IPS-NIHi11 (cell line): ENCODE results near the gene PRR15.
"Not testable (repeated sequence)": the region's sequence is repeated elsewhere in the genome, so short reads cannot be mapped to it uniquely, and the experiment has no call there.

Experiments used
- DNase-seq: peaks from one replicate; pipeline ENCODE4 v3.0.0; 2012; ENCODE audit warnings: mixed read lengths, low spot score

Gene PRR15, protein sequence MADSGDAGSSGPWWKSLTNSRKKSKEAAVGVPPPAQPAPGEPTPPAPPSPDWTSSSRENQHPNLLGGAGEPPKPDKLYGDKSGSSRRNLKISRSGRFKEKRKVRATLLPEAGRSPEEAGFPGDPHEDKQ

DNA sequence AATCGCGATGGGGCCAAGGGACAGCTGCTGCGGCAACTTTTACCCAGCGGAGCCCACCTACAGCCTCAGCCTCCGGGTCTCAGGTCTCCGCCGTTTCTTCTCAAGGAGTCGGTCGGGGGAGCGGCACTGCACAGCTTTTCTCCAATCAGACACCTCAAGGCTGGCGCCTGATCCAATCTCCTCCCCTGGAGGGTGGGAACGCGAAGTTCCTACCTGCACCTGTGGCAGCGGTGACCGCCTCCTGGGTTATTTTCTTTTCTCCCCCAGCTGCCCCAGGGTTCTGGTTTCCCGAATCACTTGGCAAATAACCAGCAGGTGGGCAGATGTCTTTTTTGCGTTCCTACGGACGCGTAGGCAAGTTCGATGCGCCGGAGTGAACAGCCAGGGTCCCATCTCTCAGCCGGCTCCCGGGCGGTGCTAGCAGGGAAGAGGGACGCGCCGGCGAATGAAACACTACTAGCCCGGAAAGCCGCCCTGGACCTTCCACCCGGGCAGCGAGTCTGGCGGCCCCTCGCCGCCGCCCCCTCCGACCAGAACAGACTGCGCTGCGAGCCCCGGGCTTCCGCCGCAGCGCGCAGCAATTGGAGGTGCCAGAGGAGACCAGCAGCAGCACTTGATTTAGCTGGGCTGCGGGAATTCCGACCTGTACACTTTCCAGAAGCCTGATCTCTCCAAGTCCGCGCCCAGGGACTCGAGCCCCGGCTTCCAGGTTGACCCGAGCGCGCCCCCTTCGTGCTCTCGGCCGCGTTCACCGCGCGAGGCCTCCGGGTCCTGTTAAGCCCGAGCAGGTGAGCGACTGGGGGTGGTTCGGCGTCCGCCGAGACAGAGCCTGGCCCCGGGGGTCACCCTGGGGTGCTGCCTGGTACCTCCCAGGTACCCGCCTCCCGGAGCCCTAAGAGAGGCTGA, at the start of gene PRR15:
PRR15 (plus strand) TSS at position 246 of the 906 bp plus-strand sequence. CDS start 2,495 bp downstream, outside the sequence.
- peak; percentile 88 for DNase-seq

DNA sequence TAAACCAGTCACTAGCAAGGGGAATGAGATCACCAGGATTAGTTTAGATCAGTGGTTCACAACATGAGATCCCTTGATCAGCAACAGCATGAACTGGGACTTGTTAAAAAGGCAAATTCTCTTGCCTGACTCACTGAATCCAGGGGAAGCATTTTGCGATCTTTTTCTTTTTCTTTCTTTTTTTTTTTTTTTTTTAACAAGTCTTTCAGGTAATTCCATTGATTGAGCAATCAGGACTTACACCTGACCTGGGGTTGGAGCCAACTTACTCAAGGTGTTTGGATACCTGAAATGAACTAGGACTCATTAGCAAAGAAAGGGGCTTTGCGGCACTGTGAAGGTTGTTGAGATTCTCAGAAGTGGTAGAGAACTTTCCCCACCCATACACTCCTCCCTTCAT, 47.1 kb upstream of the PRR15 start:
- no peak for DNase-seq

DNA sequence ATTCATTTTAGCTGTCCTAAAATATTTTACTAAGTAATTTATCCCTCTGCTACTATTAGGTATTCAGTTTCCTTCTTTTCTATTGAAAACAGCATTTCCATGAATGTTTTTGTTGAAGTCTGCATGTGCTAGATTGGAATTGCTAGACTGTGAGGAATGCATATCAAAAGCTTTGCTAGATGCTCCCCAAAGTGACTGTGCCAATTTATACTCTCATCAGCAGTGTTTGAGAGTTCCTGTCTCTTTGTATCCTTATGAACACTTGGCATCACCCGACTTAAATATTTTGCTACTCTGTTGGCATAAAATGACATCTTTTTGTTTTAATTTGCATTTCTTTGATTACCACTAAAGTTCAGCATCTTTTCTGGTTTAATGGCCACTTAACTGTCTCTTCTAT, 45.0 kb upstream of the PRR15 start:
- DNase-seq: no peak

DNA sequence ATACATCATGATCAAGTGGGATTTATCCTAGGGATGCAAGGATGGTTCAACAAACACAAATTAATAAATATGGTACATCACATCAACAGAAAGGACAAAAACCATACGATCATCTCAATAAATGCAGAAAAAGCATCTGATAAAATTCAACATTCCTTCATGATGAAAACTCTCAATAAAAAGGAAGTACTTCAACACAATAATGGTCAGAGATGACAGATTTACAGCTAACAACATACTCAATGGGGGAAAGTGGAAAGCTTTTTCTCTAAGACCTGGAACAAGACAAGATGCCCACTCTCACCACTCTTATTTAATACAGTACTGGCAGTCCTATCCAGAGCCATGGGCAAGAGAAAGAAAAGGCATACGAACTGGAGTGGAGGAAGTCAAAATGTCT, 39.9 kb upstream of the PRR15 start:
- DNase-seq: no peak

DNA sequence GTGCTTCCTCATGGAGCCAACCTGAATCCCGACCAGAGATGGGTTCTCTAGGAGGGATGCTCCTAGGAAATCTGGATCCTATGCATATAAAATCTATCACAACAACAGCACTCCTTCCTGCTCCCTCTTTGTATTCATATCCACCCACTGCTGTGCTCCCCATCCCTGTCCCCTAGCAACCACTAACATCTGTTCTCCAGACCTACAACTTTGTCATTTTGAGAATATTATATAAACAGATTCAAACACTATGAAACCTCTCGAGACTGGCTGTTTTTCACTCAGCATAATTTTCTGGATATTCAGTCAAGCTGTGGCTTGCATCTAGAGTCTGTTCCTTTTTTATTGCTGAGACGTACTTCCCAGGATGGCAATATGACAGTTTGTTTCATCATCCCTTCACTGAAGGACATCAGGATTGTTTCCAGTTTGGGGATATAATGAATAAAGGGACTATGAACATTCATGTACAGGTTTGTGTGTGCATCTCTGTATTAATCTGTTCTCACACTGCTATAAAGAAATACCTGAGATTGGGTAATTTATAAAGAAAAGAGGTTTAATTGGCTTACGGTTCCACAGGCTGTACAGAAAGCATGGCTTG, 36.0 kb upstream of the PRR15 start:
- no peak for DNase-seq

DNA sequence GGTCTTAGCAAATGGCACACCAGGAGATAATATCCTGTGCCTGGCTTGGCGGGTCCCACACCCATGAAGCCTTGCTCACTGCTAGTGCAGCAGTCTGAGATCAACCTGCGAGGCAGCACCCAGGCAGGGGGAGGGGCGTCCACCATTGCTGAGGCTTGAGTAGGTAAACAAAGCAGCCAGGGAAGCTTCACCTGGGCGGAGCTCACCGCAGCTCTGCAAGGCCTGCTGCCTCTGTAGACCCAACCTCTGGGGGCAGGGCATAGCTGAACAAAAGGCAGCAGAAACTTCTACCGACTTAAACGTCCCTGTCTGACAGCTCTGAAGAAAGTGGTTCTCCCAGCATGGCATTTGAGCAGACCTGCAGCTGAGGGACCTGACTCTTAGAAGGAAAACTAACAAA, 35.1 kb upstream of the PRR15 start:
- not testable (repeated sequence) for DNase-seq

DNA sequence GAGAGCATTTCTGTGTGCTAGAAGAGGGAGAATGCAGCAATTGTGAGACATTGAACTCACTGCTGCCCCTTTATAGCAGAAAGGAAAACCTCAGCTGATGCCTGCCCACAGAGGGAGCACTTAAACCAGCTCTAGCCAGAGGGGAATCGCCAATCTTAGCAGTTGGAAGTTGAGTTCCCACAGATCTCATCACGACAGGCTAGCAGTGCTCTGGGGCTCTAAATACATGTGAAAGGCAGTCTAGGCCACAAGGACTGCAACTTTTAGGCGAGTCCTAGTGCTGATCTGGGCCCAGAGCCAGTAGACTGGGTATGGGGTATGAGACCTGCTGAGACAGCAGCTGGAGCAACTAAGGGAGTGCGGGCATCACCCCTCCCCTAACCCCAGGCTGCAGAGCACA, 25.2 kb upstream of the PRR15 start:
- DNase-seq: no peak

DNA sequence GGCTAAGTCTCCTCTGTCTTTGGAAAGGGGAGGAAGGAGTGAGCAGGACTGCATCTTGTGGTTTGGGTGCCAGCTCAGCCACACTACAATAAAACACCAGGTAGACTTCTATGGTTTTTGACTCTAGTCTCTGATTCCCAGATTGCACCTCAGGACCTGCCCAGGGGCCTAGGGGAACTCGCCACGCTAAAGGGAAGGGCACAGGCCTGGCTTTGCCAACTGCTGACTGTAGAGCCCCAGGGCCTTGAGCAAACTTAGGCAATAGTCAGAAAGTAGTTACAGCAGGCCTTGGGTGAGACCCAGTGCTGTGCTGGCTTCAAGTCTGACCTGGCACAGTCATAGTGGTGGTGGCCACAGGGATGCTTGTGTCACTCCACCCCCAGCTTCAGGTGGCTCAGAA, 24.2 kb upstream of the PRR15 start:
- DNase-seq: no peak

DNA sequence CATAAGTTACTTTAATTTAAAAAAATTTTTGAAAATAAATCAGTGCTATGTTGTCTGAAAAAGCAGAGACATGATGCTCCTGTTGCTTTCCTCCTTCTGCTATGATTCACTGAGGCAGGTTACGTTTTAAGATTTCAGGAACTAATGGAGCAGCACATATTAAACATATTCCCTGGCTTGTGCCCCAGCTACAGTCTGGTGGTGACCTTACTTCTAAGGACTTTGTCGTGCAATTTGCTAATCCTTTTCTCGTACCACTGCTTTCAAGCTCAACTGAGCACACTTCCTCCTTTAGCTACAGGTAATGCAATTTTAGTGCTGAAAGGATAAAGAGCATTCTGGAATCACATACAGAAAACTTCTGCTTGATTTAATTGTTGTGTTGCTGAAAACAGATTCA, 16.2 kb upstream of the PRR15 start:
- DNase-seq: no peak

DNA sequence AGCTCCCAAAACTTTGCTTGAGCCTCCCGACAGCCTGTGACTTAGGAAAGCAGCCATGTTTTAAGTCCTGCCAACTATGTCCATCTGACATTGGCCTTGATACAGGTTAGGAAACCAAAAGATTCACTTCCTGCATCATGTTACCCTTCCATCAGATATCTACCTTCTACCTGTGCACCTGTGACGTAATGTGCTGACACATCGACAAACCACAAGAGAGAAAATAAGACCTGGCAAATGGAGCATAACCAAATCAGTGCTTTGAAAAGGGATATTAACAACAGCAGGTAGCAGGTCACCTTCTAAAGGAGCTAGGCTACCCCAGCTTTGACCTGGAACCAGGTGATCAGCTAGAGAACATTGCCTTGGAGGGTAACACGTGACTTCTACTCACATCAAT, 14.8 kb upstream of the PRR15 start:
- DNase-seq: no peak

DNA sequence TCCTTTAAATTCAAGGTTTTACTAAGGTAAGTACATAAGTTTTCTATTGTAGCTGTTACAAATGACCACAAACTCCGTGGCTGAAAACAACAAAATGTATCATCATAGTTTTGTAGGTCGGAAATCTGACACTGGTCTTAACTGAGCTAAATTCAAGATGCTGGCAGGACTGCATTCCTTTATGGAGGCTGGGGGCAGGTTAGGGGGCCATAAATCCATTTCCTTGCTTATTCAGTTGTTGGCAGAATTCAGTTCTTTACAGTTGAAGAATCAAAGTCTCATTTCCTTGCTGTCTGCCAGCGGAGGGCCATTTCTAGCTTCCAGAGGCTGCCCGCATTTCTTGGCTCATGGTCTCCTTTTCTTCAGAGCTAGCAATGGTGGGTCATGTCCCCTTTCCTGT, 11.2 kb upstream of the PRR15 start:
- no peak for DNase-seq

DNA sequence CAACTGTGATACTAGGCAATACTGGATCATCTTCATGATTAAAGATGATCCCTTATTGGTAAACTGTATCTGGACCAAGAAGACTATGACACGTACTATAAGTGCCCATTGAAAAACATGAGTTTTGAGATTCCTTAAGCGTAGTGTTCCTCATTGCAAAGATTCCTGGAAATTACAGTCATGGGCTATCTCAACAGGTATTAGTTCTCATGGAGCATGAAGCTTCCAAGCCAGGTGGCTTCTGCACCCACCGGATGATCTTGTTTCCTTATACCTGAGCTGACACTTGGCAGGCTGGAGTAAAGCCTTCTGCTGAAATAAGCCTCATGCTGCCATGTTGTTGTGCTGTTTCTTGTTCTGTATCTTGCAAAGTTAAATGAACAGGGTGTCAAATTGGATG, 8.6 kb upstream of the PRR15 start:
- no peak for DNase-seq

DNA sequence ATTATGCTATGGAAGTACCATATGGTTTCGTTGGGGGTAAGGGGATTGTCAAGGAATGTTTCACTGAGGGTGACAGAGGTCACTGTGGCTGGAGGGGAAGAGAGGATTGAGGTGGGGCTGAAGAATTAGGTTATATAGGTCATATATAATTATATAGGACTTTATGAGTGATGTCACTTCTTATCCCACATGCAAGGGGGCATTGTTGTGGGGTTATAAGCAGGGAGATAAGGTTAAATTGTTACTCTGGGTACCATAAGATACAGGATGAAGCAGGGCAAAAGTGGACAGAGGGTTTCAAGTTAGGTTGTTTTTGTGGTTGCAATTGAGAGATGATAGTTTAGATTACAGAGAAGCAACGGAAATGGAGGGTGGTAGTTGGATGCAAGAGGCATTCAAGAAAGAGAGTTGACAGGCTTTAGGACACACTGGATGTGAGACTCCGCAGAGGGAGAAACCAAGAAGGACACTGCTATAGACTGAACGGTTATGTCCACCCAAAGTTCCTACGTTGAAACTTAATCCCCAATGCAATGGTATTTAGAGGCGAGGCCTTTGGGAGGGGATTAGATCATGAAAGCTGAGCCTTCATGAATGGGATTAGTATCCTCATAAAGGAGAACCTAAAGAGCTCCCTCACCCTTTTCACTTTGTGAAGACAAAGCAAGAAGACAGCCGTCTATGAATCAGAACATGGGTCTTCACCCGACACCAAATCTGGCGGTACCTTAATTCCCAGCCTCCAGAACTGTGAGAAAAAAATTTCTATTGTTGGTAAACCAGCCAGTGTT, 7.0 kb upstream of the PRR15 start:
- no peak for DNase-seq

DNA sequence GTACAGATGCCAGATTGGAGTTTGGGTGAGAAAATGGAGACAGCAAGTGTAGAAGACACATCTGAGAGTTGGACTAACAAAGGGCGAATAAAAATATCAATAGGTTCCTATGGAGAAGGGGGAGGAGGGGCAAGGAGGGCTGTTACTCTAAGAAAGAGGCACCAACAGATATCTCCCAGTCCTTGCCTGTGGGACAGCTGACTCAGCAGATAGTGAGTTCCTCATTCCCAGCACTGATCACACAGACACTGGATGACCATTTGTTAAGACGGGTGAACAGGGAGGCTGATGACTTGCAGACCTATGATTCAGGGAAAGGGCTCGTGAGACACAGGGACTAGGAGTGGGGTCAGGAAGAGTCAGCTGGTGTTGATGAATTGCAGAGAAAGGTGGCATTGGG, 5.7 kb upstream of the PRR15 start:
- DNase-seq: peak; percentile 49

DNA sequence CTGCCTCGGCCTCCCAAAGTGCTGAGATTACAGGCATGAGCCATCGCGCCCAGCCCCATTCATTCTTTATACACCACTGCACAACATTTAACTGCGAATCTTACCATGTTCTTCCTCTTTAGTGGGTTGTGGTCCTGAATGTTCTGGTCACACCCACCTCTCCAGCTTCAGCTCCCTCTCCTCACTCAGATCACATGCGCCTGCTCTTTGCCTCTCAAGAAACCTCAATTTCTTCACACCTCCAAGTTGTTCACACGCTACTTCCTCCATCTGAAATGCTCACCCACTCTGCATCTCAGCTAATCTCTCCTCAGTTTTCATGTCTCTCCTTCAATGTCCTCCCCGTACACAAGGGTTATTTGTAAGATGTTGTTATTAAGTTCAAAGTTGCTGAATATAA, 2.4 kb upstream of the PRR15 start:
- no peak for DNase-seq

DNA sequence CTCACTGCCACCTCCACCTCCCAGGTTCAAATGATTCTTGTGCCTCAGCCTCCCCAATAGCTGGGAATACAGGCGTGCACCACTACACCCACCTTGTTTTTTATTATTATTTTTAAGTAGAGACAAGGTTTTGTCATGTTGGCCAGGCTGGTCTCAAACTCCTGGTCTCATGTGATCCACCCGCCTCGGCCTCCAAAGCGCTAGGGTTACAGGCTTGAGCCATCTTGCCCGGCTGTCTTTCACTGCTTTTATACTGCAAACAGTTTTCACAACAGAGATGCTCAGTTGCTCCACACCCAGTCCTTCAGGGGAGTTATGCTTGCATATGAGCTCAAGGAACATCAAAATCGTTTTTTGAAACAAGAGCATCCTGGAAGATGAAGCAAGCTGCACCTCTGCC, 1.3 kb upstream of the PRR15 start:
- no peak for DNase-seq

DNA sequence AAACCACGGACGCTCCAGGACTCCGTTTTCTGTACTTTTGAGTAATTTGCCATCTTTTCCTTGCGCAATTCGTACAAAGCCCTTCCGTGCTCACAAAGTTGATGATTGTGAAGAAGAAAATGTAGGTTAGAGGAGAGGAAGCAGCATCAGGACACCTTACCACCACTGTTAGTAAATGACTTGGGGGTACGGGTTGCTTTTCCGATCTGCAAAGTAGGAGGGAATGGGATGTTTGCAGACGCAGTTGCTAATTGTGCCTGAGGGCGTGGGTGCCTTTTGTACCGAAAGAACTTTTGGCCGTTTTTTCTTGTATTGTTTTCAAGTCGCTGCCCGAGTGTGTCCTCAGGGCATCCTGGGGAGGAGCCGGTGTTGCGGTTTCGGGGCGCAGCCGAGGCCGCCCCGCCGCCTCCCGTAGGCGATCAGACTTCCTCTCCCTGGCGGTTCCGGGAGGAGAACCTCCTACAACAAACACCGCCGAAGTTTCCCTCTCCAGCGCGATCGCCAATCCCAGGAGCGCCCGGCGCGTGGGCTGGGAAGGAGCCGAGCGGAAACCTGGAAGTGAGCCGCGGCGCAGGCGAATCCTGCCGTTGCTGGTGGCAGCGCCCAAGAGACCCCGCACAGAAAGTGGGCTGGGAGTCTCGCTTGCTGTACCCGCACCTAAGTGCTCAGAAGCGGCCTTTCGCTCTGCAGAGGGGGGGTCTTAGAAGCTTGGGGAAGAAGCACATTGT, 1.0 kb downstream of the PRR15 start:
- DNase-seq: peak; percentile 68

DNA sequence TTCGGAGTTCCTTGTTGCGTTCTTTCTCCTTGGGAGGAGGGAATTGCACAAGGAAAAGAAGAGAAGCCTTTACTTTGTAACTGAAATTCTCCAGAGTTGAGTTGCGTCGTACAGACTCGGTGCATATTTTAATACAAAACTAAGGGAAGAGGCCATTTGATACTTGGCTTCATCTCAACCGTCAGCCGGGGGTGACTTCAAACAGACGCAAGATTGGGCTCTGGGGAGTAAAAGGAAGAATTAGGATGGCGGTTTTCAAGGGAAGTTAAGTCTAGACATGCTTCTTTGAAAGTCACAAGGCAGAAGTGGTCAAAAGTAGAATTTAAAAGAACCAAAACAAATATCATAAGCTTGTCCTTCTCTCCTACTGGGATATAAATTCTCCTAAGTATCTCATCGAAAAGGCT, 1.6 kb downstream of the PRR15 start:
- no peak for DNase-seq

DNA sequence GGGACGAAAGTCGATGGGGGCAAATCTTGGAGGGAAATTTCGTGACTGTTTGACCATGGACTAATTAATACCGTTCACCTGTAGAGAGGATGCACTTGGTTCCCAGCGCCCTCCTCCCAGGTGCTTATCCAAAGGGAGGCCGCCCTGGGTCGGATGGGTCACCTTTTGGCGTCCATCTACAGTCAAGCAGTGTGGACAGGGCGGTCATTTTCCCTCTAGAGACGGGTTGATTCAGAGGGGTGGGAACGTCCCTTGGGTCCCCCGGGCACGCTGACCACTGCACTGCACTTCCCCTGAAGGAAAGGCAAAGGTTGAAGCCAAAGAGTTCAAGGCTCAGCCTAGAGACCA, 2.0 kb downstream of the PRR15 start:
- no peak for DNase-seq

DNA sequence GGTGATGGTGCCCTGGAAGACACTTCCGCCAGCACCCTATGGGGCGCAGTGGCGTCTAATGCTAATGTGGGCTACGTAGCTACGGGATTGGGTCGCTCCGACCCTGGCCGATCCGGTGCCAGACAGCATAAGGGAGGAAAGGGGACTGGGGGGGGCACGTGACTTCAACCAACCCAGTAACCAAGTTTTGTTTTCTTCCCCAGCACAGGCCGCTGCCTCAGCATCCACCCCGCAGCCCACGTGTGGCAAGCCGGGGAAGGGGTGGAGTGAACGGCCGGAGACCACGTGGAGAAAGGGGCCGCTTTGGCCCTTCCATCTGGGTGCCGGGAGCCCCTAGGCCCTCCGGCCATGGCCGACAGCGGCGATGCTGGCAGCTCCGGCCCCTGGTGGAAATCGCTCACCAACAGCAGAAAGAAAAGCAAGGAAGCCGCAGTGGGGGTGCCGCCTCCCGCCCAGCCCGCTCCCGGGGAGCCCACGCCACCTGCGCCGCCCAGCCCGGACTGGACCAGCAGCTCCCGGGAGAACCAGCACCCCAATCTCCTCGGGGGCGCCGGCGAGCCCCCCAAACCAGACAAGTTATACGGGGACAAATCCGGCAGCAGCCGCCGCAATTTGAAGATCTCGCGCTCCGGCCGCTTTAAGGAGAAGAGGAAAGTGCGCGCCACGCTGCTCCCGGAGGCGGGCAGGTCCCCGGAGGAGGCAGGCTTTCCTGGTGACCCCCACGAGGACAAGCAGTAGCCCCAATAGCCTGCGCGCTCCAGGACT, 2.5 kb downstream of the PRR15 start:
- DNase-seq: no peak

DNA sequence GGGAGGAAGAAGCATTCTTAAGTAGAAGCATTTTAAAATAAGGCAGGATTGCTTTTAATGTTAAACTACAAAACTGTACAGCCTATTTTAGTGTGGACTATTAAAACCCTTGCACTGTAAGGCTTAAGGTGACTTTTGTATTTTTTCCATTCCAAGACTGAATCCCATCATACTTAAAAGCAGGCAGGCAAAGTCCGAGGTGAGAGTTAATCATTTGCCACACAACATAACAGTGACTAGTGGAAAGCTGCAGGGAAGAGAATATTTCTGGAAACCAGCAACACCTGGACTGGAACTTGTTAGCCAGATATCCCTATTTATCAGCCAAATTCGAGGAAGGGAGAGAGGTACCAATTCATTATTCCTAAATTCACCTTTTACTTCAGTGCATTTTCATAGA, 3.5 kb downstream of the PRR15 start:
- no peak for DNase-seq
